Nephron progenitor cell (in vitro differentiated cells): ENCODE data around the gene AWAT2.

Experiments used
- DNase-seq: peaks from one replicate; pipeline ENCODE4 v3.0.0; 2021
- H3K27ac Mint-ChIP-seq: 2 replicates; pipeline ENCODE4 v1.8.0; 2021; ENCODE audit warnings: mild to moderate bottlenecking, moderate library complexity, mixed read lengths
- H3K27me3 Mint-ChIP-seq: 2 replicates; pipeline ENCODE4 v1.8.0; 2021; ENCODE audit warnings: mild to moderate bottlenecking, low read depth, mixed read lengths; ENCODE audit not compliant: poor library complexity
- H3K36me3 Mint-ChIP-seq: 2 replicates; pipeline ENCODE4 v1.8.0; 2021; ENCODE audit warnings: low read depth, mixed read lengths
- H3K4me1 Mint-ChIP-seq: 2 replicates; pipeline ENCODE4 v1.8.0; 2021; ENCODE audit warnings: mixed read lengths
- H3K4me3 Mint-ChIP-seq: 2 replicates; pipeline ENCODE4 v1.8.0; 2021; ENCODE audit warnings: mild to moderate bottlenecking, moderate library complexity, mixed read lengths
- H3K9me3 Mint-ChIP-seq: 2 replicates; pipeline ENCODE4 v1.8.0; 2021; ENCODE audit warnings: mild to moderate bottlenecking, moderate library complexity, mixed read lengths
- CTCF ChIP-seq: fragments of 200-600 bp; sonication (generic); IDR thresholded peaks from 2 replicates; pipeline ENCODE4 v1.5.0; 2021; ENCODE audit warnings: antibody characterized with exemption

AWAT2 gene

GRCh38 chrX:70016513-70016912 lies 33.2 kb downstream of the AWAT2 start:
- peaks cover 59% of the 10 kb centered on the region for H3K9me3 Mint-ChIP-seq
- no peak for TF ChIP-seq CTCF
- DNase-seq = no peak
- H3K36me3 Mint-ChIP-seq = no peaks in the 10 kb centered on the region
- H3K27ac Mint-ChIP-seq = no peak overlapping the region
- no peak overlapping the region for H3K4me3 Mint-ChIP-seq
- H3K4me1 Mint-ChIP-seq = no peaks in the 10 kb centered on the region
- H3K27me3 Mint-ChIP-seq = no peaks in the 10 kb centered on the region

GRCh38 chrX:70013466-70014381 lies 36.0 kb downstream of the AWAT2 start:
- no peak for TF ChIP-seq CTCF
- Mint-ChIP-seq H3K27me3 (peaks cover 3% of the 10 kb centered on the region), H3K27ac (no peak overlapping the region), H3K36me3 (no peaks in the 10 kb centered on the region), H3K9me3 (peaks cover 54% of the 10 kb centered on the region), H3K4me1 (no peaks in the 10 kb centered on the region), H3K4me3 (no peak overlapping the region)
- DNase-seq = no peak

GRCh38 chrX:70012756-70013155 lies 37.0 kb downstream of the AWAT2 start:
- TF ChIP-seq CTCF = no peak
- no peak for DNase-seq
- Mint-ChIP-seq H3K36me3 (no peaks in the 10 kb centered on the region), H3K27me3 (peaks cover 3% of the 10 kb centered on the region), H3K27ac (no peak overlapping the region), H3K9me3 (peaks cover 48% of the 10 kb centered on the region), H3K4me1 (no peaks in the 10 kb centered on the region), H3K4me3 (no peak overlapping the region)

- DNase-seq = no peak
- no peak for TF ChIP-seq CTCF
- Mint-ChIP-seq H3K9me3 (peaks cover 38% of the 10 kb centered on the region), H3K4me1 (no peaks in the 10 kb centered on the region), H3K36me3 (no peaks in the 10 kb centered on the region), H3K27me3 (peaks cover 7% of the 10 kb centered on the region), H3K4me3 (no peak overlapping the region), H3K27ac (no peak overlapping the region)
Measured at GRCh38 chrX:70009970-70010369, 39.8 kb downstream of the AWAT2 start.

GRCh38 chrX:70009049-70009448 lies 40.7 kb downstream of the AWAT2 start:
- peaks cover 7% of the 10 kb centered on the region for H3K27me3 Mint-ChIP-seq
- TF ChIP-seq CTCF = no peak
- no peaks in the 10 kb centered on the region for H3K4me1 Mint-ChIP-seq
- no peak overlapping the region for H3K27ac Mint-ChIP-seq
- peaks cover 37% of the 10 kb centered on the region for H3K9me3 Mint-ChIP-seq
- DNase-seq = no peak
- no peaks in the 10 kb centered on the region for H3K36me3 Mint-ChIP-seq
- no peak overlapping the region for H3K4me3 Mint-ChIP-seq

- H3K4me3 Mint-ChIP-seq = no peak overlapping the region
- TF ChIP-seq CTCF = no peak
- peaks cover 7% of the 10 kb centered on the region for H3K27me3 Mint-ChIP-seq
- DNase-seq = no peak
- H3K27ac Mint-ChIP-seq = no peak overlapping the region
- H3K4me1 Mint-ChIP-seq = no peaks in the 10 kb centered on the region
- H3K36me3 Mint-ChIP-seq = no peaks in the 10 kb centered on the region
- peaks cover 33% of the 10 kb centered on the region for H3K9me3 Mint-ChIP-seq
Measured at GRCh38 chrX:70007946-70008345, 41.8 kb downstream of the AWAT2 start.
